Adrenal gland (tissue), 5 donors: Measurements from ENCODE around the gene PRKAB2.

ENCODE experiments used
- POLR2A ChIP-seq, 2 donors: fragments of 450-650 bp; IDR thresholded peaks; one replicate each; pipeline ENCODE4 v1.6.1; 2017; ENCODE audit warnings: antibody characterized with exemption in 2 of 2, mild to moderate bottlenecking in 2 of 2, moderate library complexity in 1 of 2
- TF ChIP-seq, protein P1 (sequence below), 6 experiments: fragments of 450-650 bp in 4 of 6; fragments of 200-600 bp in 2 of 6; sonication (generic) in 1 of 6; IDR thresholded peaks; 1 replicate in 5 of 6; 2 replicates in 1 of 6; pipeline versions ENCODE4 v1.5.1 to v1.8.0; 2016 to 2021; ENCODE audit warnings: antibody characterized with exemption in 6 of 6, mild to moderate bottlenecking in 2 of 6, moderate library complexity in 1 of 6
- donor health status: DM: no; HTN: no; CAD: no.

DNA sequence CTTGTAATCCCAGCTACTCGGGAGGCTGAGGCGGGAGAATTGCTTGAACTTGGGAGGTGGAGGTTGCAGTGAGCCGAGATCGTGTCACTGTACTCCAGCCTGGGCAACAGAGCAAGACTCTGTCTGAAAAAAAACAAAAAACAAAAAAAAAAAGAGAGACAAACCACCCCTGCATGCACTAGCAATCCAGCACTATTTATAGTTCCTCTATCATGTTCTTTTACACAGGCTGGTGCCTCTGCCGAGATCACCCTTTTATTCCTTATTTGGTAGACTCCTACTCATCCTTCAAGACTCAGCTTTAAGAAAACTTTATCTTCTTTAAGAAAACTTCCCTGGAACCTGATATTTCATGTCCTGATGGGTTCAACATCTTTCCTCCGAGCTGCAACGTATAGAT, 42.1 kb upstream of the PRKAB2 start:
- TF ChIP-seq, protein P1, sequence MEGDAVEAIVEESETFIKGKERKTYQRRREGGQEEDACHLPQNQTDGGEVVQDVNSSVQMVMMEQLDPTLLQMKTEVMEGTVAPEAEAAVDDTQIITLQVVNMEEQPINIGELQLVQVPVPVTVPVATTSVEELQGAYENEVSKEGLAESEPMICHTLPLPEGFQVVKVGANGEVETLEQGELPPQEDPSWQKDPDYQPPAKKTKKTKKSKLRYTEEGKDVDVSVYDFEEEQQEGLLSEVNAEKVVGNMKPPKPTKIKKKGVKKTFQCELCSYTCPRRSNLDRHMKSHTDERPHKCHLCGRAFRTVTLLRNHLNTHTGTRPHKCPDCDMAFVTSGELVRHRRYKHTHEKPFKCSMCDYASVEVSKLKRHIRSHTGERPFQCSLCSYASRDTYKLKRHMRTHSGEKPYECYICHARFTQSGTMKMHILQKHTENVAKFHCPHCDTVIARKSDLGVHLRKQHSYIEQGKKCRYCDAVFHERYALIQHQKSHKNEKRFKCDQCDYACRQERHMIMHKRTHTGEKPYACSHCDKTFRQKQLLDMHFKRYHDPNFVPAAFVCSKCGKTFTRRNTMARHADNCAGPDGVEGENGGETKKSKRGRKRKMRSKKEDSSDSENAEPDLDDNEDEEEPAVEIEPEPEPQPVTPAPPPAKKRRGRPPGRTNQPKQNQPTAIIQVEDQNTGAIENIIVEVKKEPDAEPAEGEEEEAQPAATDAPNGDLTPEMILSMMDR (IDR thresholded peaks at IDR 0.05), result no peak
- no peak for TF ChIP-seq POLR2A (IDR thresholded peaks at IDR 0.05)
